HEK293 (cell line): ENCODE data around the gene CCSER1.

ENCODE experiments used
- MZF1 ChIP-seq: fragments of 450-650 bp; formaldehyde crosslinking; IDR thresholded peaks from 2 replicates; pipeline ENCODE4 v1.5.1; 2017; ENCODE audit warnings: missing biosample characterization, missing genetic modification characterization, borderline replicate concordance
- REPIN1 ChIP-seq: fragments of 450-650 bp; formaldehyde crosslinking; IDR thresholded peaks from 2 replicates; pipeline ENCODE4 v1.5.1; 2017; ENCODE audit warnings: missing biosample characterization, missing genetic modification characterization, low read depth
- SCRT2 ChIP-seq: fragments of 450-650 bp; formaldehyde crosslinking; IDR thresholded peaks from 2 replicates; pipeline ENCODE4 v1.5.1; 2016; ENCODE audit warnings: missing biosample characterization, missing genetic modification characterization
- TCF7L2 ChIP-seq: IDR thresholded peaks from 2 replicates; pipeline ENCODE4 v1.6.1; 2011; ENCODE audit warnings: low read depth, mild to moderate bottlenecking, inconsistent platforms, low read length, moderate library complexity, borderline replicate concordance
- ZBTB1 ChIP-seq: fragments of 450-650 bp; formaldehyde crosslinking; IDR thresholded peaks from 2 replicates; pipeline ENCODE4 v1.5.1; 2016; ENCODE audit warnings: missing biosample characterization, missing genetic modification characterization
- ZNF114 ChIP-seq: fragments of 450-650 bp; formaldehyde crosslinking; IDR thresholded peaks from 2 replicates; pipeline ENCODE4 v1.5.0; 2017; ENCODE audit warnings: missing biosample characterization, missing genetic modification characterization
- ZNF157 ChIP-seq: fragments of 450-650 bp; formaldehyde crosslinking; IDR thresholded peaks from 2 replicates; pipeline ENCODE4 v1.5.1; 2016; ENCODE audit warnings: missing biosample characterization, missing genetic modification characterization
- ZNF175 ChIP-seq: fragments of 450-650 bp; formaldehyde crosslinking; IDR thresholded peaks from 2 replicates; pipeline ENCODE4 v1.5.1; 2016; ENCODE audit warnings: missing biosample characterization, missing genetic modification characterization
- ZNF184 ChIP-seq: fragments of 450-650 bp; IDR thresholded peaks from 2 replicates; pipeline ENCODE4 v1.5.1; 2018; ENCODE audit warnings: missing biosample characterization, mild to moderate bottlenecking, missing genetic modification characterization
- ZNF202 ChIP-seq: fragments of 450-650 bp; formaldehyde crosslinking; IDR thresholded peaks from 2 replicates; pipeline ENCODE4 v1.5.1; 2016; ENCODE audit warnings: missing biosample characterization, missing genetic modification characterization, borderline replicate concordance
- ZNF560 ChIP-seq: fragments of 450-650 bp; formaldehyde crosslinking; IDR thresholded peaks from 2 replicates; pipeline ENCODE4 v1.5.1; 2017; ENCODE audit warnings: missing biosample characterization, missing genetic modification characterization, borderline replicate concordance
- ZNF677 ChIP-seq: fragments of 450-650 bp; IDR thresholded peaks from 2 replicates; pipeline ENCODE4 v1.5.0; 2018; ENCODE audit warnings: missing biosample characterization, mild to moderate bottlenecking, missing genetic modification characterization, moderate library complexity
- ZNF701 ChIP-seq: fragments of 450-650 bp; formaldehyde crosslinking; IDR thresholded peaks from 2 replicates; pipeline ENCODE4 v1.5.1; 2016; ENCODE audit warnings: missing biosample characterization, missing genetic modification characterization
- ZNF785 ChIP-seq: fragments of 450-650 bp; formaldehyde crosslinking; IDR thresholded peaks from 2 replicates; pipeline ENCODE4 v1.5.1; 2016; ENCODE audit warnings: missing biosample characterization, missing genetic modification characterization
- ZNF830 ChIP-seq: fragments of 450-650 bp; IDR thresholded peaks from 2 replicates; pipeline ENCODE4 v1.5.0; 2018; ENCODE audit warnings: missing biosample characterization, missing genetic modification characterization, low read depth, mild to moderate bottlenecking, moderate library complexity
- ZSCAN23 ChIP-seq: fragments of 450-650 bp; formaldehyde crosslinking; IDR thresholded peaks from 2 replicates; pipeline ENCODE4 v1.5.1; 2016; ENCODE audit warnings: missing biosample characterization, missing genetic modification characterization
- ZXDB ChIP-seq: fragments of 450-650 bp; formaldehyde crosslinking; IDR thresholded peaks from 2 replicates; pipeline ENCODE4 v1.5.1; 2016; ENCODE audit warnings: missing biosample characterization, missing genetic modification characterization
- TF ChIP-seq, protein P1 (sequence below): fragments of 450-650 bp; formaldehyde crosslinking; IDR thresholded peaks from 2 replicates; pipeline ENCODE4 v1.5.1; 2016; ENCODE audit warnings: missing biosample characterization, missing genetic modification characterization
- TF ChIP-seq, protein P2 (sequence below): fragments of 450-650 bp; formaldehyde crosslinking; IDR thresholded peaks from 2 replicates; pipeline ENCODE4 v1.5.1; 2017; ENCODE audit warnings: missing biosample characterization, missing genetic modification characterization
- TF ChIP-seq, protein P3 (sequence below): fragments of 450-650 bp; formaldehyde crosslinking; IDR thresholded peaks from 2 replicates; pipeline ENCODE4 v1.5.1; 2016; ENCODE audit warnings: missing biosample characterization, missing genetic modification characterization, low read depth
- TF ChIP-seq, protein P4 (sequence below): fragments of 450-650 bp; formaldehyde crosslinking; IDR thresholded peaks from 2 replicates; pipeline ENCODE4 v1.5.1; 2016; ENCODE audit warnings: missing biosample characterization, missing genetic modification characterization, low read depth
- TF ChIP-seq, protein P5 (sequence below): fragments of 450-650 bp; formaldehyde crosslinking; IDR thresholded peaks from 2 replicates; pipeline ENCODE4 v1.5.1; 2016; ENCODE audit warnings: missing biosample characterization, missing genetic modification characterization
- TF ChIP-seq, protein P6 (sequence below): fragments of 450-650 bp; formaldehyde crosslinking; IDR thresholded peaks from 2 replicates; pipeline ENCODE4 v1.5.1; 2016; ENCODE audit warnings: missing biosample characterization, missing genetic modification characterization
- TF ChIP-seq, protein P7 (sequence below): fragments of 450-650 bp; formaldehyde crosslinking; IDR thresholded peaks from 2 replicates; pipeline ENCODE4 v1.5.1; 2017; ENCODE audit warnings: missing biosample characterization, missing genetic modification characterization

The CCSER1 gene

DNA sequence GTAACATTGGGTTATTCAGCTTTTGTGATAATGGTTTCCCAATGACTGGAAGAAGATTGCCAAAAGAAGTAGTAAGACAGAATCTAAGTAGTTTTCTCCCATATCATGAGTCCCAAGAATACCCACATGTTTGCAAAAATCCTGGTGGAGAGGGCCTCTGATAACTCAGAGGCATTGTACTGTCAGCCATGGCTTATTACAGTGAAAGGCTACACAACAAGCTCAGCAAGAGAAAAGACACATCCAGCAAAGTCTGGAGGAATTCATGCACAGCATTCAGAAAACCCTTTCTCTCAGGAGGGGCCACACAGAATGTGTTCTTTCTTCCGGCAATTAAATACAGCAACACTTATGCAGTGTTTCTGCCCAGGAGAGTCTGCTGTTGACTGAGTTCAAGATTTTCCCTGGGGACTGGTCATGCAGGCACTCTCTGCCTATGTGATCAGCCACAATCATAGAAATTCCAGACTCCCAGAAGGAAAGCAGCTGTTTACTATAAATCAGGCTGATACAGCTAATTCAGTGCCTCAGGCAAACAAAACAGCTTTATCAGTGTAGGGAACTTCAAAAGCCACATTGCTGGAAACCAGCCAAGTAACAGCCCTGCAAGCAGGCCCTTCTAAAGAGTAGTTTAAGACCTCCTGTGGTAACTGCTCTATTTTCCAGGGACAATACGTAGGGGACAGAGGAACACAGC lies 937.1 kb downstream of the CCSER1 start (continued):
- TF ChIP-seq, protein P1, sequence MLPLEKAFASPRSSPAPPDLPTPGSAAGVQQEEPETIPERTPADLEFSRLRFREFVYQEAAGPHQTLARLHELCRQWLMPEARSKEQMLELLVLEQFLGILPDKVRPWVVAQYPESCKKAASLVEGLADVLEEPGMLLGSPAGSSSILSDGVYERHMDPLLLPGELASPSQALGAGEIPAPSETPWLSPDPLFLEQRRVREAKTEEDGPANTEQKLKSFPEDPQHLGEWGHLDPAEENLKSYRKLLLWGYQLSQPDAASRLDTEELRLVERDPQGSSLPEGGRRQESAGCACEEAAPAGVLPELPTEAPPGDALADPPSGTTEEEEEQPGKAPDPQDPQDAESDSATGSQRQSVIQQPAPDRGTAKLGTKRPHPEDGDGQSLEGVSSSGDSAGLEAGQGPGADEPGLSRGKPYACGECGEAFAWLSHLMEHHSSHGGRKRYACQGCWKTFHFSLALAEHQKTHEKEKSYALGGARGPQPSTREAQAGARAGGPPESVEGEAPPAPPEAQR (tag by site-specific recombination) = no peak
- TF ChIP-seq, protein P2, sequence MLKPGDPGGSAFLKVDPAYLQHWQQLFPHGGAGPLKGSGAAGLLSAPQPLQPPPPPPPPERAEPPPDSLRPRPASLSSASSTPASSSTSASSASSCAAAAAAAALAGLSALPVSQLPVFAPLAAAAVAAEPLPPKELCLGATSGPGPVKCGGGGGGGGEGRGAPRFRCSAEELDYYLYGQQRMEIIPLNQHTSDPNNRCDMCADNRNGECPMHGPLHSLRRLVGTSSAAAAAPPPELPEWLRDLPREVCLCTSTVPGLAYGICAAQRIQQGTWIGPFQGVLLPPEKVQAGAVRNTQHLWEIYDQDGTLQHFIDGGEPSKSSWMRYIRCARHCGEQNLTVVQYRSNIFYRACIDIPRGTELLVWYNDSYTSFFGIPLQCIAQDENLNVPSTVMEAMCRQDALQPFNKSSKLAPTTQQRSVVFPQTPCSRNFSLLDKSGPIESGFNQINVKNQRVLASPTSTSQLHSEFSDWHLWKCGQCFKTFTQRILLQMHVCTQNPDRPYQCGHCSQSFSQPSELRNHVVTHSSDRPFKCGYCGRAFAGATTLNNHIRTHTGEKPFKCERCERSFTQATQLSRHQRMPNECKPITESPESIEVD = peak; percentile 96
- TF ChIP-seq, protein P3, sequence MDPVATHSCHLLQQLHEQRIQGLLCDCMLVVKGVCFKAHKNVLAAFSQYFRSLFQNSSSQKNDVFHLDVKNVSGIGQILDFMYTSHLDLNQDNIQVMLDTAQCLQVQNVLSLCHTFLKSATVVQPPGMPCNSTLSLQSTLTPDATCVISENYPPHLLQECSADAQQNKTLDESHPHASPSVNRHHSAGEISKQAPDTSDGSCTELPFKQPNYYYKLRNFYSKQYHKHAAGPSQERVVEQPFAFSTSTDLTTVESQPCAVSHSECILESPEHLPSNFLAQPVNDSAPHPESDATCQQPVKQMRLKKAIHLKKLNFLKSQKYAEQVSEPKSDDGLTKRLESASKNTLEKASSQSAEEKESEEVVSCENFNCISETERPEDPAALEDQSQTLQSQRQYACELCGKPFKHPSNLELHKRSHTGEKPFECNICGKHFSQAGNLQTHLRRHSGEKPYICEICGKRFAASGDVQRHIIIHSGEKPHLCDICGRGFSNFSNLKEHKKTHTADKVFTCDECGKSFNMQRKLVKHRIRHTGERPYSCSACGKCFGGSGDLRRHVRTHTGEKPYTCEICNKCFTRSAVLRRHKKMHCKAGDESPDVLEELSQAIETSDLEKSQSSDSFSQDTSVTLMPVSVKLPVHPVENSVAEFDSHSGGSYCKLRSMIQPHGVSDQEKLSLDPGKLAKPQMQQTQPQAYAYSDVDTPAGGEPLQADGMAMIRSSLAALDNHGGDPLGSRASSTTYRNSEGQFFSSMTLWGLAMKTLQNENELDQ (tag by site-specific recombination) = no peak
- TF ChIP-seq ZNF202 (tag by site-specific recombination) (no peak), ZNF157 (tag by site-specific recombination) (no peak), ZNF175 (tag by site-specific recombination) (no peak), ZSCAN23 (peak; percentile 88), ZNF785 (tag by site-specific recombination) (no peak), ZNF701 (tag by site-specific recombination) (no peak), ZNF560 (tag by site-specific recombination) (no peak), ZNF184 (tag by site-specific recombination) (0 out of 2 replicates have a peak, but pooled peaks have one; percentile 39), REPIN1 (tag by site-specific recombination) (no peak), ZNF830 (tag by site-specific recombination) (no peak), MZF1 (tag by site-specific recombination) (peak; percentile 76; the same call in 1 of the 2 replicates), ZNF677 (no peak), TCF7L2 (peak; percentile 99), ZNF114 (tag by site-specific recombination) (no peak), ZXDB (tag by site-specific recombination) (peak; percentile 92), ZBTB1 (no peak), SCRT2 (tag by site-specific recombination) (peak; percentile 47; the same call in 1 of the 2 replicates)
- TF ChIP-seq, protein P4, sequence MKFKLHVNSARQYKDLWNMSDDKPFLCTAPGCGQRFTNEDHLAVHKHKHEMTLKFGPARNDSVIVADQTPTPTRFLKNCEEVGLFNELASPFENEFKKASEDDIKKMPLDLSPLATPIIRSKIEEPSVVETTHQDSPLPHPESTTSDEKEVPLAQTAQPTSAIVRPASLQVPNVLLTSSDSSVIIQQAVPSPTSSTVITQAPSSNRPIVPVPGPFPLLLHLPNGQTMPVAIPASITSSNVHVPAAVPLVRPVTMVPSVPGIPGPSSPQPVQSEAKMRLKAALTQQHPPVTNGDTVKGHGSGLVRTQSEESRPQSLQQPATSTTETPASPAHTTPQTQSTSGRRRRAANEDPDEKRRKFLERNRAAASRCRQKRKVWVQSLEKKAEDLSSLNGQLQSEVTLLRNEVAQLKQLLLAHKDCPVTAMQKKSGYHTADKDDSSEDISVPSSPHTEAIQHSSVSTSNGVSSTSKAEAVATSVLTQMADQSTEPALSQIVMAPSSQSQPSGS = no peak
- TF ChIP-seq, protein P5, sequence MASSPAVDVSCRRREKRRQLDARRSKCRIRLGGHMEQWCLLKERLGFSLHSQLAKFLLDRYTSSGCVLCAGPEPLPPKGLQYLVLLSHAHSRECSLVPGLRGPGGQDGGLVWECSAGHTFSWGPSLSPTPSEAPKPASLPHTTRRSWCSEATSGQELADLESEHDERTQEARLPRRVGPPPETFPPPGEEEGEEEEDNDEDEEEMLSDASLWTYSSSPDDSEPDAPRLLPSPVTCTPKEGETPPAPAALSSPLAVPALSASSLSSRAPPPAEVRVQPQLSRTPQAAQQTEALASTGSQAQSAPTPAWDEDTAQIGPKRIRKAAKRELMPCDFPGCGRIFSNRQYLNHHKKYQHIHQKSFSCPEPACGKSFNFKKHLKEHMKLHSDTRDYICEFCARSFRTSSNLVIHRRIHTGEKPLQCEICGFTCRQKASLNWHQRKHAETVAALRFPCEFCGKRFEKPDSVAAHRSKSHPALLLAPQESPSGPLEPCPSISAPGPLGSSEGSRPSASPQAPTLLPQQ (tag by site-specific recombination) = peak; percentile 60; the same call in 1 of the 2 replicates
- TF ChIP-seq, protein P6, sequence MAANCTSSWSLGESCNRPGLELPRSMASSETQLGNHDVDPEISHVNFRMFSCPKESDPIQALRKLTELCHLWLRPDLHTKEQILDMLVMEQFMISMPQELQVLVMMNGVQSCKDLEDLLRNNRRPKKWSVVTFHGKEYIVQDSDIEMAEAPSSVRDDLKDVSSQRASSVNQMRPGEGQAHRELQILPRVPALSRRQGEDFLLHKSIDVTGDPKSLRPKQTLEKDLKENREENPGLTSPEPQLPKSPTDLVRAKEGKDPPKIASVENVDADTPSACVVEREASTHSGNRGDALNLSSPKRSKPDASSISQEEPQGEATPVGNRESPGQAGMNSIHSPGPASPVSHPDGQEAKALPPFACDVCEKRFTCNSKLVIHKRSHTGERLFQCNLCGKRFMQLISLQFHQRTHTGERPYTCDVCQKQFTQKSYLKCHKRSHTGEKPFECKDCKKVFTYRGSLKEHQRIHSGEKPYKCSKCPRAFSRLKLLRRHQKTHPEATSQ (tag by site-specific recombination) = no peak
- TF ChIP-seq, protein P7, sequence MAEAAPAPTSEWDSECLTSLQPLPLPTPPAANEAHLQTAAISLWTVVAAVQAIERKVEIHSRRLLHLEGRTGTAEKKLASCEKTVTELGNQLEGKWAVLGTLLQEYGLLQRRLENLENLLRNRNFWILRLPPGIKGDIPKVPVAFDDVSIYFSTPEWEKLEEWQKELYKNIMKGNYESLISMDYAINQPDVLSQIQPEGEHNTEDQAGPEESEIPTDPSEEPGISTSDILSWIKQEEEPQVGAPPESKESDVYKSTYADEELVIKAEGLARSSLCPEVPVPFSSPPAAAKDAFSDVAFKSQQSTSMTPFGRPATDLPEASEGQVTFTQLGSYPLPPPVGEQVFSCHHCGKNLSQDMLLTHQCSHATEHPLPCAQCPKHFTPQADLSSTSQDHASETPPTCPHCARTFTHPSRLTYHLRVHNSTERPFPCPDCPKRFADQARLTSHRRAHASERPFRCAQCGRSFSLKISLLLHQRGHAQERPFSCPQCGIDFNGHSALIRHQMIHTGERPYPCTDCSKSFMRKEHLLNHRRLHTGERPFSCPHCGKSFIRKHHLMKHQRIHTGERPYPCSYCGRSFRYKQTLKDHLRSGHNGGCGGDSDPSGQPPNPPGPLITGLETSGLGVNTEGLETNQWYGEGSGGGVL (tag by site-specific recombination) = 0 out of 2 replicates have a peak, but pooled peaks have one; percentile 39
